ENCODE data around the gene IBA57.
"Not testable (repeated sequence)": the region's sequence is repeated elsewhere in the genome, so short reads cannot be mapped to it uniquely, and the experiment has no call there.

The IBA57 gene

GRCh38 chr1:228226141-228226874, 60.7 kb downstream of the IBA57 start:
- no peak for DNase-seq (ENCODE audit: low read depth in 2 of 2)

DNA sequence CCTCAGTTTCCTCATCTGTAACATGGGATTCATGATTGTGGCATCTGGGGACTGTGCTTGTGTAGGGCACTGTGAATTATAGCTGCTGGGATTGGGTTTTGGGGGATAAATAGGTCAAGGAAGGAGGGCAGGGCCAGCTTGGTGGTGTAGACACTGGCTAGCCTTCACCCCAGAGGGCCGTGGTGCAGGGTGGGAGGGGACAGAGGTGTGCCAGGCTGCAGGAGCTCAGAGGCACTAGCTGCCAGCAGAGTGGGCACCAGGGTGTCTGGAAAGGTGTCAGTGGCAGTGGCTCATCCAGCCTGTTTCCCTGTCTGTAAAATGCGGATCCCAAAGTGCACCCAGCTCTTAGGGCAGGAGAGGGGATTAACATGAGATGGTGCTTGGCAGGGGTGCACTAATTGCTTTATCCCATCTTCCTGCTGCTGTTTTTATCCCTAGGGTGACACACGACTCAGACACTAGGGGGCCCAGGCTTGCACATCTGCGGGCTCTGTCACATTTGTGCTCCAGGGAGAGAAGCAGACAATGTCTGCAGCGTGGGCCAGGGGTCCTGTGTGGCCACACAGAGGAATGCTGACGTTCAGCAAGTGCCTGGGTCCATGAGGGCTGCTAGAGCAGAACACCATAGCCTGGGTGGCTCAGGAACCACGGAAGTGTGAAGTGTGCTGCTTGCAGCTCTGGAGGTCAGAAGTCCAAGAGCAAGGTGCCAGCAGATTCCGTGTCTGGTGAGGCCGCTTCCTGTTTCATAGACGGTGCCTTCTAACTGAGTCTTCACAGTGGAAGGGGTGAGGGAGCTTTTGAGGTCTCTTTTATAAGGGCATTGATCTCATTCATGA, 61.6 kb downstream of the IBA57 start:
- no peak for DNase-seq (ENCODE audit: low read depth in 2 of 2)

GRCh38 chr1:228228147-228228546, 62.5 kb downstream of the IBA57 start:
- DNase-seq (ENCODE audit: low read depth in 2 of 2): not testable (repeated sequence)

DNA sequence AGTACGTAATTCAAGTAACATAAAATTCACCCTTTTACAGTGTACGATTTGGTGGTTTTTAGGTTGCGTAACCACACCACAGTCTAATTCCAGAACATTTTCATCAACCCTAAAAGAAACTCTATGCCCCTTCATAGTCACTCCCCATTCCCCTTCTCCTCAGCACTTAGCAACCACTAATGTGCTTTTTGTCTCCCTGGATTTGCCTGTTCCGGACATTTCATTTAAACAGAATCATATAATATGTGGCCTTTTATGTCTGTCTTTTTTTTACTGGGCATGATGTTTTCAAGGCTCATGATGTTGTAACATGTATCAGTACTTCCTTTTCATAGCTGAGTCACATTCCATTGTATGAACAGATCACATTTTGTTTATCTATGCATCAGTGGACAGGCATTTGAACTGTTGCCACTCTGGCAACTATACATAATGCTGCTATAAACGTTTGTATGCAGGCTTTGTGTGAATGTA, 63.0 kb downstream of the IBA57 start:
- DNase-seq (ENCODE audit: low read depth in 2 of 2): no peak

DNA sequence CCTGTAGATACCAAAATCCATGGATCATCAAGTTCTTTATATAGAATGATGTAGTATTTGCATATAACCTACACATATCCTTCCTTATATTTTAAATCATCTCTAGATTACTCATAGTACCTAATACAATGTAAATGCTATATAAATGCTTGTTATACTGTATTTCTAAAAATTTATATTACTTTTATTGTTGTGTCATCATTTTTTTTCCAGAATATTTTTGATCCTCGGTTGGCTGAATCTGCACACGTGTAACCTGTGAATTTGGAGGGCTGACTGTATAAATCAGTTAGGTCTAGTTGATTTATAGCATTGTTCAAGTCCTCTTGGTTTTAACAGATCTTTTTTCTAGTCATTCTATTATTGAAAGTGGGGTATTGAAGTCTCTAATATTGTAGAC, 65.6 kb downstream of the IBA57 start:
- DNase-seq (ENCODE audit: low read depth in 2 of 2): no peak
